ENCODE measurements around the gene ZBTB20. TPM values are rescaled to one million over a fixed set of nuclear protein-coding genes. Genes with fewer than 3 reads are reported as not detected.
A peak's percentile ranks its signal among the peaks of the same experiment; 100 is the strongest.

ZBTB20 gene
- total and polyA plus RNA-seq, 2 experiments from 2014 or later: 15.7 to 37.3 TPM

GRCh38 chr3:114376516-114377185 lies 770.4 kb downstream of the ZBTB20 start:
- no peaks in the 10 kb centered on the region for H3K27me3 ChIP-seq
- H3K4me1 ChIP-seq (ENCODE audit: low read depth): peaks cover 17% of the 10 kb centered on the region
- TF ChIP-seq CTCF (IDR thresholded peaks at IDR 0.05; ENCODE audit: low read depth, low read length): no peak
- no peak overlapping the region for H3K4me3 ChIP-seq
- no peak for DNase-seq (ENCODE audit: low read depth in 1 of 2, low spot score in 1 of 2)
- peaks cover 6% of the 10 kb centered on the region for H3K36me3 ChIP-seq
- no peak overlapping the region for H3K27ac ChIP-seq
- no peaks in the 10 kb centered on the region for H3K9me3 ChIP-seq (ENCODE audit: low read depth)

- no peak overlapping the region for H3K4me3 ChIP-seq
- H3K27ac ChIP-seq: no peak overlapping the region
- peak in 1 of 2 donors; percentile 52 for DNase-seq (ENCODE audit: low read depth in 1 of 2, low spot score in 1 of 2)
- no peaks in the 10 kb centered on the region for H3K27me3 ChIP-seq
- TF ChIP-seq CTCF (IDR thresholded peaks at IDR 0.05; ENCODE audit: low read depth, low read length): no peak
- H3K4me1 ChIP-seq (ENCODE audit: low read depth): peaks cover 17% of the 10 kb centered on the region
- H3K9me3 ChIP-seq (ENCODE audit: low read depth): no peaks in the 10 kb centered on the region
- H3K36me3 ChIP-seq: peaks cover 6% of the 10 kb centered on the region
Observed at GRCh38 chr3:114375608-114376421, 771.3 kb downstream of the ZBTB20 start.

GRCh38 chr3:114374433-114374990 lies 772.6 kb downstream of the ZBTB20 start:
- no peaks in the 10 kb centered on the region for H3K9me3 ChIP-seq (ENCODE audit: low read depth)
- H3K27me3 ChIP-seq: no peaks in the 10 kb centered on the region
- peaks cover under 1% of the 10 kb centered on the region for H3K36me3 ChIP-seq
- peaks cover 4% of the 10 kb centered on the region for H3K4me1 ChIP-seq (ENCODE audit: low read depth)
- no peak for DNase-seq (ENCODE audit: low read depth in 1 of 2, low spot score in 1 of 2)
- H3K27ac ChIP-seq: no peak overlapping the region
- TF ChIP-seq CTCF (IDR thresholded peaks at IDR 0.05; ENCODE audit: low read depth, low read length): no peak
- no peak overlapping the region for H3K4me3 ChIP-seq

DNA sequence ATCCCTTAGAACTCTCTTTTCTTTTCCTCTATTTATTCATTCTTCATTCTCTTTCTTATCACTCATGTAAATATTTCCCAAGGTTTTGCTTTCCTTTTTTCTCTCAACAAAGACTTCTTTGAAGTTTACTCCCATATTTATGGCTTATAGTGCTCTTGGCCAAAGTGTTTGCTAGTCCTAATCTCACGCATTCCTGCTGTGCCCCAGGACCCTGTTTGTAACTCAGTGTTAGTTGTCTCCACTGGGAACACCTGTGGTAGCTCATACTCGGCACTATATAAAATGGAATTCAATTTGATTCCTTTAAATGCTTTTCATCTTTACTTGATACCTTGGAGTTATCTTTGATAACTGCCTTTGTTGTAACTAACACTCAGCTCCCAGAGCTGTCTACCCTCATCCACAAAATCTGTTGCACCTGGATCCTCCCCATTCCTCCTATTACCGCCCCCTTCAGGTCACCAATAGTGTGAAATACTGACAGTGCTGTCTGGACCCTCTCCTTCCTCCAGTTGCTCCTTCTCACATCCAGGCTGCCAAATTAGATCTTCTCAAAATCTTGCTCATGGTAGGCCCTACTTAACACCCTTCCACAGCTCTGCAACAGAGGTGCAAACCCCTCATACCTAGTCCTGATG lies 776.4 kb downstream of the ZBTB20 start:
- Histone ChIP-seq H3K4me3 (no peak overlapping the region), H3K27ac (no peak overlapping the region), H3K4me1 (ENCODE audit: low read depth) (no peaks in the 10 kb centered on the region), H3K27me3 (no peaks in the 10 kb centered on the region), H3K36me3 (no peaks in the 10 kb centered on the region), H3K9me3 (ENCODE audit: low read depth) (no peaks in the 10 kb centered on the region)
- DNase-seq (ENCODE audit: low read depth in 1 of 2, low spot score in 1 of 2): no peak
- no peak for TF ChIP-seq CTCF (IDR thresholded peaks at IDR 0.05; ENCODE audit: low read depth, low read length)

- Histone ChIP-seq H3K27me3 (no peaks in the 10 kb centered on the region), H3K9me3 (ENCODE audit: low read depth) (no peaks in the 10 kb centered on the region), H3K4me1 (ENCODE audit: low read depth) (no peaks in the 10 kb centered on the region), H3K4me3 (no peak overlapping the region), H3K36me3 (no peaks in the 10 kb centered on the region), H3K27ac (no peak overlapping the region)
- TF ChIP-seq CTCF (IDR thresholded peaks at IDR 0.05; ENCODE audit: low read depth, low read length): no peak
- DNase-seq (ENCODE audit: low read depth in 1 of 2, low spot score in 1 of 2): no peak
Observed at GRCh38 chr3:114365909-114366308, 781.2 kb downstream of the ZBTB20 start.
